ENCODE results near the gene MAPK10.

Gene MAPK10

DNA sequence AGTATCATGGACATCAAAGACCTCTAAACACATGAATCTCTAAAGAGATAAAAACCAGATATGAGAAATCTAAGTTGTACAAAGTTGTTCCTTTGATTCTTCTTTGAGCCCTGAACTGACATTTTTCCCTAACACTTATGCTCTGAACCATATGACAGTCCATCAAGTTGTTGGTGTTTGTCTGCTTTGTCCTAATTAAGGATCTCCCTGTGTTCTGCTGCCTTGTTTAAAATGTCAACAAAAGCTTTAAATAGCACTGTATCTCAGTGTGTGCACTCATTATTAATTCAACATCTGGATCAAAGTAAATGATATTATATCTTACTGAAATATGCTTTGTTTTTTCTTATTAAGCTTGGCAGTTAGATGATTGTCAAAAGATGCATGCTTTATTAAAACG lies 321.8 kb downstream of the MAPK10 start:
- no peak overlapping the region for H3K4me2 ChIP-seq
- no peaks in the 10 kb centered on the region for H4K20me1 ChIP-seq (ENCODE audit: insufficient read depth)
- no peaks in the 10 kb centered on the region for H3K27me3 ChIP-seq (ENCODE audit: insufficient read depth, low read depth)
- H3K36me3 ChIP-seq (ENCODE audit: insufficient read depth), result no peaks in the 10 kb centered on the region
- no peaks in the 10 kb centered on the region for H3K79me2 ChIP-seq (ENCODE audit: insufficient read depth, low read depth)
- H2AFZ ChIP-seq (ENCODE audit: low read depth), result no peak overlapping the region
- H3K4me1 ChIP-seq (ENCODE audit: low read depth, poor library complexity, severe bottlenecking), result peaks cover 25% of the 10 kb centered on the region
- TF ChIP-seq, protein P1, sequence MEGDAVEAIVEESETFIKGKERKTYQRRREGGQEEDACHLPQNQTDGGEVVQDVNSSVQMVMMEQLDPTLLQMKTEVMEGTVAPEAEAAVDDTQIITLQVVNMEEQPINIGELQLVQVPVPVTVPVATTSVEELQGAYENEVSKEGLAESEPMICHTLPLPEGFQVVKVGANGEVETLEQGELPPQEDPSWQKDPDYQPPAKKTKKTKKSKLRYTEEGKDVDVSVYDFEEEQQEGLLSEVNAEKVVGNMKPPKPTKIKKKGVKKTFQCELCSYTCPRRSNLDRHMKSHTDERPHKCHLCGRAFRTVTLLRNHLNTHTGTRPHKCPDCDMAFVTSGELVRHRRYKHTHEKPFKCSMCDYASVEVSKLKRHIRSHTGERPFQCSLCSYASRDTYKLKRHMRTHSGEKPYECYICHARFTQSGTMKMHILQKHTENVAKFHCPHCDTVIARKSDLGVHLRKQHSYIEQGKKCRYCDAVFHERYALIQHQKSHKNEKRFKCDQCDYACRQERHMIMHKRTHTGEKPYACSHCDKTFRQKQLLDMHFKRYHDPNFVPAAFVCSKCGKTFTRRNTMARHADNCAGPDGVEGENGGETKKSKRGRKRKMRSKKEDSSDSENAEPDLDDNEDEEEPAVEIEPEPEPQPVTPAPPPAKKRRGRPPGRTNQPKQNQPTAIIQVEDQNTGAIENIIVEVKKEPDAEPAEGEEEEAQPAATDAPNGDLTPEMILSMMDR (conservative IDR thresholded peaks at IDR 0.05; ENCODE audit: low read depth, low read length), result no peak
- no peak overlapping the region for H3K27ac ChIP-seq
- no peak overlapping the region for H3K4me3 ChIP-seq (IDR thresholded peaks at IDR 0.05; ENCODE audit: insufficient read depth, low read depth, low read length)
- no peak overlapping the region for H3K9ac ChIP-seq

DNA sequence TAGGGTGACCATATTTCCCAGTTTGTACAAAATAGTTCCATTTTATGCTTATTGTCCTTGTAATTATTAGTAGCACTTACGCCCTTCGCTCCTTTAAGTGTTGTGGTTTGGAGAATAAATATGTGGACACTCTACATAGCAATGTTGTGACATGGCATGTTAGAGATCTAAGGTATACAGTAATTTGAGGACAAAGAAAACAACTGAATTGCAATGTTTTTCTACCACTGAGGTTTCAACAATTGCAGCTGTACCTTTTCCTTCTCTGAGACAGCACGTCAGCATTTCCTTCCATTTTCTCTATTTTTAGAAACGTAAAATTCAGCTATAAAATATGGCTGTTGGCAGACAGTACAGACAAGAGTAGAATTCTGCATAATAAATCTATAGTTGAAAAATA lies 323.1 kb downstream of the MAPK10 start:
- H3K27me3 ChIP-seq (ENCODE audit: insufficient read depth, low read depth), result no peaks in the 10 kb centered on the region
- no peak overlapping the region for H3K4me3 ChIP-seq (IDR thresholded peaks at IDR 0.05; ENCODE audit: insufficient read depth, low read depth, low read length)
- H3K4me1 ChIP-seq (ENCODE audit: low read depth, poor library complexity, severe bottlenecking), result peaks cover 25% of the 10 kb centered on the region
- no peak overlapping the region for H3K9ac ChIP-seq
- no peaks in the 10 kb centered on the region for H3K79me2 ChIP-seq (ENCODE audit: insufficient read depth, low read depth)
- TF ChIP-seq, protein P1 (conservative IDR thresholded peaks at IDR 0.05; ENCODE audit: low read depth, low read length), result no peak
- no peak overlapping the region for H3K27ac ChIP-seq
- peak overlapping the region; percentile 25; the same call in 1 of the 2 replicates for H3K4me2 ChIP-seq
- H2AFZ ChIP-seq (ENCODE audit: low read depth), result no peak overlapping the region
- H3K36me3 ChIP-seq (ENCODE audit: insufficient read depth), result no peaks in the 10 kb centered on the region
- no peaks in the 10 kb centered on the region for H4K20me1 ChIP-seq (ENCODE audit: insufficient read depth)

DNA sequence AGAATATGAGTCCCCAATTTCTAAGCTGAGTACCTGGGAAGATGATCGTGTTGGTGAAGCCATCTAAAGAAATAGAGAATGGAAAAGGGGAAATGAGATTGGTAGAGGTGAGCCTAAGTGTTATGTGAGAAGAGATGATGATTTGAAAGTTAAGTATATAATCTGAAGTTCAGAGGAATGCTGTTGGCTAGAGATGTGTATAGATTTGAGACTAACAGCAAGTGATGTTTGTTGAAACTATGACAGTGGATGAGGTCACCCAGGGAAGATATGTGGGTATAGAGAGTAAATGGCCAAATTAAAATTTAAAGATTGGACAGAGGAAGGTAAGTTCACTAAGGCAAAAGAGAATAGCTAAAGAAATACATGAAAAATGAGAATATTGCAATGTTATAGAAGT lies 324.2 kb downstream of the MAPK10 start:
- H4K20me1 ChIP-seq (ENCODE audit: insufficient read depth), result no peaks in the 10 kb centered on the region
- H2AFZ ChIP-seq (ENCODE audit: low read depth), result no peak overlapping the region
- H3K4me2 ChIP-seq, result no peak overlapping the region
- H3K27ac ChIP-seq, result no peak overlapping the region
- H3K9ac ChIP-seq, result no peak overlapping the region
- no peak overlapping the region for H3K4me3 ChIP-seq (IDR thresholded peaks at IDR 0.05; ENCODE audit: insufficient read depth, low read depth, low read length)
- H3K27me3 ChIP-seq (ENCODE audit: insufficient read depth, low read depth), result no peaks in the 10 kb centered on the region
- H3K36me3 ChIP-seq (ENCODE audit: insufficient read depth), result no peaks in the 10 kb centered on the region
- H3K4me1 ChIP-seq (ENCODE audit: low read depth, poor library complexity, severe bottlenecking), result peaks cover 25% of the 10 kb centered on the region
- TF ChIP-seq, protein P1 (conservative IDR thresholded peaks at IDR 0.05; ENCODE audit: low read depth, low read length), result no peak
- H3K79me2 ChIP-seq (ENCODE audit: insufficient read depth, low read depth), result no peaks in the 10 kb centered on the region

DNA sequence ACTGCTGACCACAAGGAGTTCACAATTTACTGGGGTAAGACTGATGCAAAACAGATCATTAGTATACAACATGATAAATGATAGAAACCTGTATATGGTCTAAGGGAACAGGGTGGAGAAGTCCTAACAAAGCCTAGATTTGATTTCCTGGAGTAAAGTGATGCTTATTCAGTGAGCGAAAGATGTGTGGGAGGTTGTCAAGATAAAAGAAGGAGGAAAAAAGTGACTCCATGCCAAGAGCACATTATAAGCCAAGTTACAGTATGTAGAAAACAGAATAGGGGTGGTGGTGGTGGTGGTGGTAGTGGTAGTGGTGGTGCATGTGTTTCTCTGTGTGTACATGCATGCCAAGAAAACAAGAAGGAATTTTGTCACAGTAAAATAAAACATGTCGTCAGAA lies 325.2 kb downstream of the MAPK10 start:
- Histone ChIP-seq H4K20me1 (ENCODE audit: insufficient read depth) (no peaks in the 10 kb centered on the region), H3K9ac (no peak overlapping the region), H3K36me3 (ENCODE audit: insufficient read depth) (no peaks in the 10 kb centered on the region), H2AFZ (ENCODE audit: low read depth) (no peak overlapping the region), H3K4me1 (ENCODE audit: low read depth, poor library complexity, severe bottlenecking) (peaks cover 25% of the 10 kb centered on the region), H3K4me2 (no peak overlapping the region), H3K27ac (no peak overlapping the region), H3K27me3 (ENCODE audit: insufficient read depth, low read depth) (no peaks in the 10 kb centered on the region), H3K4me3 (IDR thresholded peaks at IDR 0.05; ENCODE audit: insufficient read depth, low read depth, low read length) (no peak overlapping the region), H3K79me2 (ENCODE audit: insufficient read depth, low read depth) (no peaks in the 10 kb centered on the region)
- TF ChIP-seq, protein P1 (conservative IDR thresholded peaks at IDR 0.05; ENCODE audit: low read depth, low read length), result no peak
